ENCODE data around the gene C3orf80.
"Not testable (repeated sequence)": the region's sequence is repeated elsewhere in the genome, so short reads cannot be mapped to it uniquely, and the experiment has no call there.

The C3orf80 gene

DNA sequence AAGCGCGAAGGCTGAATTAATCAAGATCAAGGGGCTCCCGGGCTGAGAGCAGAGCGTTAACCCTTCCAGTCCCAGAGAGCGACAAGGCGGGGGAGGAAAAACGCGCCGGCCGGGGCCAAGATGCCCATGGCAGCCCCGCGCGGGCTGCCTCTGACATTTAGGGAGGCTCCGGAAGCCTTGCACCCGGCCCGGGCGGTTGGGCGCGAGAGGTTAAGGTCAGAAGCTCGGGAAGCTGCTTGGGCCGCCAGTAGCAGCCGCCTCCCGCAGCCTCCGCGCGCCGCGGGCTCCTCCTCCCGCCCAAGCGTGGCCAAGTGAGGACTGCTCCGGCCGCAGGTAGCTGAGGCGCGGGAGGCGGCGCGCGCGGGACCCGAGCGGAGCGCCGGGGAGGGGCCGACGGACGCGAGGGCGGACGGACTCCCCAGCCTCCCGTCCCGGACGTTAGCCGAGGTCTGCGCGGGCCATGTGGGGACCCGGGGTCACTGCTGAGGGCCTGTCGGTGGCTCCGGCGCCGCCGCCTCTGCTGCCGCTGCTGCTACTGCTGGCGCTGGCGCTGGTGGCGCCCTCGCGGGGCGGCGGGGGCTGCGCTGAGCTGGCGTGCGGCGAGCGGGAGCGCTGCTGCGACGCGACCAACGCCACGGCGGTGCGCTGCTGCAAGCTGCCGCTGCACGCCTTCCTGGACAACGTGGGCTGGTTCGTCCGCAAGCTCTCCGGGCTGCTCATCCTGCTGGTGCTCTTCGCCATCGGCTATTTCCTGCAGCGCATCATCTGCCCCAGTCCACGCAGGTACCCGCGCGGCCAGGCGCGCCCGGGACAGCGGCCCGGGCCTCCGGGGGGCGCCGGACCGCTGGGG lies at the start of gene C3orf80:
TSS of gene C3orf80 (plus strand) at position 247 of the 850 bp plus-strand sequence. CDS start at position 461, 214 bp downstream.
- peak; percentile 7 for DNase-seq

DNA sequence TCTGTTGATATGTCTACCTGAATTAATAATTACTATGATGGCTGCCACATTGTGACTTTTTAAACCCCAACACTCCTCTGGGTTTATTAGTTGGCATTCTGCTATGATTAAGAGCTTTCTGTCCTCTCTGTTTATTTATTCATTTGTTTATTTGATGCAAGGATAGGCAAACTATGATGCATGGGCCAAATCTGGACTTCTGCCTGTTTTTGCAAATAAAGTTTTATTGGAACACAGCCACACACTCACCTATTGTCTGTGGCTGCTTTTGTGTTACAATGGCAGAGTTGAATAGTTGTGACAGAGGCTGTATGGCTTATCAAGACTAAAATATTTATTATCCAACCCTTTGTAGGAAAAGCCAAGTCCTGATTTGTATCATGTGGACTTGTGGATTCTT lies 48.3 kb upstream of the C3orf80 start:
- no peak for DNase-seq

- not testable (repeated sequence) for DNase-seq
Observed at GRCh38 chr3:160178661-160179060, 46.6 kb upstream of the C3orf80 start.

DNA sequence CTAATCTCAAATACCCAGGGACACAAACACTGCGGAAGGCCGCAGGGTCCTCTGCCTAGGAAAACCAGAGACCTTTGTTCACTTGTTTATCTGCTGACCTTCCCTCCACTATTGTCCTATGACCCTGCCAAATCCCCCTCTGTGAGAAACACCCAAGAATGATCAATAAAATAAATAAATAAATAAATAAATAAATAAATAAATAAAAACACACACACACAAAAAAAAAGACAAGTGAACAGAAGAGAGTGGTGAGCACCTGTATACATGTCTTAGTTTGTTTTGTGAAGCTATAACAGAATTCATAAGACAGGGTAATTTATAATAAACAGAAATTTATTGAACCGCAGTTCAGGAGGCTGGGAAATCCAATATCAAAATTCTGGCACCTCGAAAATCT lies 45.8 kb upstream of the C3orf80 start:
- not testable (repeated sequence) for DNase-seq

GRCh38 chr3:160179906-160180305 lies 45.3 kb upstream of the C3orf80 start:
- no peak for DNase-seq

- no peak for DNase-seq
Observed at GRCh38 chr3:160180581-160181216, 44.5 kb upstream of the C3orf80 start.

DNA sequence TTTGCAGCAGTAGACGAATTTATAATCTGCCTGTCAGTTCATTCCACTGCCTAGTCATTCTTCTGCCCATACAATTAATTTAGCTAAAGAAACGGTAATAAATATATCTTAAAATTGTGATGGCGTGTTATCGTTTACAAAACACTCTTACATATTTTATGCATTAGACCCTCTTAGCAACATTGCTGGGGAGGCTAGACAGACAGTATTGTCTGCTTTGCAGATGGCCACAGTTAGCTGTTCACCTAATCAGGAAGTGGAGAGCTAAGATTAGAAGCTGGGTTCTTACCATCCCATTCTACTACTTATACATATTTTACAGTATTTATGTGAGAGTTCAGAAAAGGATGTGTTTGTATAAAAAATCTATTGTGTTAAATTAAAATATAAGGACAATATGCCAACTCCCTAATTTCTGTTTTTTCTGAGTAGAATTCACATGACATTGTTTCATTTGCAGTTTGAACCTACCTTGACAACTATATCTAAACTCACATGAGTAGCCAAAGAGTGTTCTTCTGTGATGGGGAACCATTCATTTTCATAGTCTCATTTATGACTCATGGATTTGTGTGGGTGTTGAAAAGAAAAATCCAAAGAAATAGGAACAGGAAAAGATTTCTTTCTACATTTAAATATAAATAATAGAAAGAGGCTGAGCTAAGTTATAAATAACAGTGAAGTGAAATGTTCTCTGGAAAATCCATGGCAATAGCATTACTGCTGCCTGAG lies 41.7 kb upstream of the C3orf80 start:
- DNase-seq: no peak

DNA sequence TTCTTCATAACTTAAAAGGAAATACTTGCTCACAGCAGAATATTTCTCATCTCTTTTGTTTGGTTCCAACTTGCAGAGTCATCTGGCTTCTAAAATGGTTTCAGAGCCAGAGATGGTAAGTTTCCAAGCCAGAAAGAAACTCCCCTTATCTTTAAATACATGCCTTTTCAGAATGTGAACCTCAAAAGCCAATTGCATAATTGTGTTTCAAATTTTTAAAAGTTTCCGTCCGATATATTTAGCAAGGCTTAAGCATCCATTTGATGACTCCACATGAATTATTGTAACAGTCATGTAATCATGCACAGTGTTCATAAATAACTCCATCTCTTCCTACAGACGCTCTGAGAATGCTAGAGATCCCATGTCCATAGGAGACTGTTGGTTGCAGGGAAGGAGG lies 40.6 kb upstream of the C3orf80 start:
- no peak for DNase-seq

DNA sequence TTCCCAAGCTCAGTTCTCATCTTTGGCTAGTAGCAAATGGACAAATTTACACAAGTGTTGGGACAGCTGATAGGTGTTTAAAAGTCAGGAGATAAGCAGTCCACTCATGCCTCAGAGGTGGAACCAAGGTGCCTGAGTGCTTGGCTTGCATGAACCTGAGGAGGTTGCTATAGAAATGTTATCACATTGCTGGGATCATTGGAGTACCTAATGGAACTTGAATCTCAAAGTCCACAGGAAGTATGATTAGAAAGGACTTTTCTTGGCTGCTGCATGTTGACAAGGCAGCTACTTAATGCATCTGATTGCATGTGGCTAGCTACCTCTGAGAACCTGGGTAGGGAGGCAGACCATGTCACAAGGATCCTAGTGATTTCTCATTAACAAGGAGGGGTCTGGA lies 39.5 kb upstream of the C3orf80 start:
- no peak for DNase-seq

- no peak for DNase-seq
Observed at GRCh38 chr3:160187288-160187687, 37.9 kb upstream of the C3orf80 start.

DNA sequence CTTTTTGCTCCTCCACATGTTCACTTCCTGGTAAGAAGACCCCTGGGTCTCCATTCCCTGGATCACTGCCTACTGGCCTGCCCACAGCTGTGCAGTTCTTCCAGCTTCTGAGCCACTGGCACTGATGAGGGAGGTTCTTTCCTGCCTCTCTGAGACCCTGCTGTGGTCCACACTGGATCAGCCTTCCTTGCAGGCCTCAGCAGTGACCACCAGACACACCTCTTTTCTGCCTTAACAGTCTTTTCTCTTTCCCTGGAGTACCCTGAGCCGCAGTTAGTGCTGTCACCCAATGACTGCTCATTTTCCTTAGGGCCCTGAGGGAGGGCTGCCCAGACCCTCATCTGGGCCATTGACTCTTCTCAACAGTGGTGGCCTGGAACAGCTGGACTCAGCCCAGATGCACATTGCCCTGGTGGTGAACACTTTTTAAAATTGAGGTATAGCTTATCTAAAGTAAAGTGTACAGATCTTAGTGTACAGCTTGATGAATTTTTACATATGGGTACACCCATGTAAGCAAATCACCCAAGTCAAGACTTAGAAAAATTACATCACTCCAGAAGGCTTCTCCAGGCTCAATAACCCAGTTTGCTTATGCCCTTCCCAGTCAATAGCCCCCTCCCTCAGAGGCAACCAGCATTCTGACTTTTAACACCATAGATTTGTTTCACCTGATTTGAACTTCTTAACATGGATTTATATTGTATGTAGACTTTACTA lies 32.8 kb upstream of the C3orf80 start:
- no peak for DNase-seq

DNA sequence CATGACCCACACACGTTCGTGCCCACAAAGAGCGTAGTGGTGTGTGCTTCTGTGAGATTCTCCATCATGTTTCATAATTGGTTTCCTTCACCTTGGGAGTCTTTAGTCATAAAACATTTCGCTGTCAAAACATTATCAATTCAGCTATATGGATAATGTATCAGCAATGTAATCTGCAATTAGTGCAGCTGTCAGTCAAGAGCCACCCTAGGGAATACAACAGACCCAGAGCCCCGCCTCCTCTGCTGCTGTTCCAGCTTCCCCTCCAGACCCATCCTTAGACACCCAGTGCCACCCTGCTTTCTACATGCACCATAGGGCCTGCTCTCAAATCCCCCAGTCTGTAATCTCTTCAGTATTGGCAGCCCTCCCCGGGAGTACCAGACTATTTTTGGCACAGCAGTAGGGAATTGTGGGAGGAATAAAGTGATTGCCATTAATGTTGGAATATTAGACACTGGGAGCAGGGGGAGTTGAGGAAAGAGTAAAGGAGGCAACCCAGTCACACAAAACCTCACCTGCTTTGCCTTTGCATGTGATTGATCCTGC lies 31.5 kb upstream of the C3orf80 start:
- DNase-seq: no peak

DNA sequence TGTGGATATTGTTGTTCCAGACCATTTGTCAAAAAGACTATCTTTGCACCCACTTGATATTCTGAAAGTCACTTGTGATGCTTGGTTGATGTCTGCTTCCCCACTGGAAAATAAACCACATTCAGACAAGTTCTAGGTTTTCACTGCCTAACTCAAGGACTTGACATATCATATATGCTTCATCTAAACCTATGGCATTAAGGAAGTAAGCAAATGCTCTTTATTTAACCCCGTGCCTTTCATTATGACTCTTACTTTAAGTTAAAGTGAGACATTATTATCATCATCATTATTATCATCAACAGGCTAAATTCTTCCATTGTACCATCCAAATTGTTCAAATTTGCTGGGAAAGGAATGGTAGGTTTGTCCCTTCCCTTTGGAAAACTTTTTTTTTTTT lies 30.8 kb upstream of the C3orf80 start:
- DNase-seq: no peak

DNA sequence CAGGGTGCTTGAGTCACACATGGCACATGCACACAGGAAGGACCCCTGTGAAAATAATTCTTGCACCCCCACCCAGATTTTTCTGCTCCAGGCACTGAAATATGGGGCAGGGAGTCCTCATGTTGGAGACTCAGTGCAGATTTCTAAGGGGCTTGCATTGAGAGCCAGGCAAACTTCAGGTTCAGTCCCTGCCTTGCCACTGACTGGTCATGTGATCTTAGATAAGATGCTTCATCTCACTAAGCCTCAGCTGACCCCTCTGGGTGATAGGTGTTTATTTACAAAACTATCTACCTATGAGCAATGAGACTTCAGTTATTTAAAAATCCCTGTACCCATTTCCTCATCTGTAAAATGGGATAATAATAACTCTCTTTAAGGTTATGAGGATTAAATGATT lies 30.1 kb upstream of the C3orf80 start:
- DNase-seq: no peak

GRCh38 chr3:160196511-160197104 lies 28.6 kb upstream of the C3orf80 start:
- no peak for DNase-seq

GRCh38 chr3:160199108-160199507 lies 26.1 kb upstream of the C3orf80 start:
- DNase-seq: no peak

DNA sequence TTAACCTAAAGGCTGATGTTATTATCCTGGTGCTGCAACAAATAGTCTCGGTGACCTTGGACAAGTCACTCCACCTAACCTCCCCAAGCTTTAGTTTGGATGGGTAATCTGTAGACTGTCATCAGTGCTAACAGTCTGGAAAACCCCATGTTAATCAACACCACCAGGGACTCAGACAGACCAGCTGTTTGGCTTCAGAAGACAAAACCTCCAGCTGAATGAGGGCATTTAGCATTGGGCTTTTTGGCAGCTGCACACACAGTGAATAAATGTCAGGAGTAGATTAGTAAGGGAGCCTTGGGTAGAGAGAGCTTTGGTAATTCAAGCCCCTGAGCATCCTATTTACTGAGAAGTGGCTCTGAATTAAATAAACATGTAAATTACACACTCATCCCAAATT lies 24.9 kb upstream of the C3orf80 start:
- no peak for DNase-seq

GRCh38 chr3:160204396-160205011 lies 20.7 kb upstream of the C3orf80 start:
- DNase-seq: not testable (repeated sequence)

DNA sequence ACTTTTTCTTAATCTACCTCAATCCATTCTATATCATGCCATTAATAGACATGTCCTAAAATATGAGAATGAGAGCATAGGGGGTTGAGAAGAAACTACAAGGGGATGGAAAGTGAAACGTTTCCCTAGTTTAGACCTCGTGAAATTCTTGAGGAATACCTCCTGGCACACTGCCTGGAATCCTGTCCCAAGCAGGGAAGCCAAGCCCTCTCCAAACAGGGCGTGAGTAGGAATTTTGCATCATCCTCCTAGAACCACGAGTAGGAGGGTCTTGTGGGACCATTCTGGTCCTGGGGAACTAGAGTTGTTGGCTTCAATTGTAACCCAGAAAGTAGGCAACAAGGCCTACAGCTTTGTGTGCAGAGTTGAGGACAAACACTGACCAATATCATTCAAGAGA lies 19.6 kb upstream of the C3orf80 start:
- DNase-seq: no peak

DNA sequence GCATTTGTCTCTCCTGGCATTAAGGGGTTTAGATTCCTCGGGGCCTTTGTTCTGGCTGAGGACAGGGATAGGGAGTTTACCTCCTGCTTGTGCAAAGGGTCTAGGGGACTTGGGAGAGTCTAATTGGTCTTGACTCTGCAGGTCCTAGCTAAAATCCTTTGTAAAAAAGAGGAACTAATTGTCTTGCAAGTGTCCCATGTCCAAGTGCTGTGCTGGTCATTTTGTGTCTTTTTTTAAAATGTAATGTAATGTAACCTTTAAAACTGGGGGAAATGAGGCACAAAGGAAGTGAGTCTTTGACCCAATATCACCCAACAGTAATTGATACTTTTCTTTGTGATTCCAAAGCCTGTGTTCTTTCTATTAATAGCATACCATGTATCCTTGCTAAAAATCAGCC lies 14.9 kb upstream of the C3orf80 start:
- DNase-seq: no peak

DNA sequence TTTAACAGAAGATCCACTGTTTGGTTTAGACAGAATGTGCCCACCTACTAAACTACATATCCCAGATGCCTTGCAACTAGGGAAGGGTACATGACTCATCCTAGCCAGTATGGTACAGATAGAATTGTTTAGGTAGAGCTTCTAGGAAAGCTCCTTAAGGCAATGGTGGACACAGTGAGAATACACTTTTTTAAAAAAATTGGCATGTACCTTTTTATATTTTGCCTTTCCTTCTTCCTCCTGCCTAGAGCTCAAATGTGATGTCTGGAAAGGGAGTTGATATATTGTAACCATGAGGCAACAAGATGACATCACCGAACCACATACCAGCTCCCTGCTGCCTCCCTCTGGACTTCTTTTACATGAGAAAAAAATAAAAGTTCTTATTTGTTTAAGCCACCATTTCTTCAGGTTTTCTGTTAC lies 14.4 kb upstream of the C3orf80 start:
- DNase-seq: no peak

DNA sequence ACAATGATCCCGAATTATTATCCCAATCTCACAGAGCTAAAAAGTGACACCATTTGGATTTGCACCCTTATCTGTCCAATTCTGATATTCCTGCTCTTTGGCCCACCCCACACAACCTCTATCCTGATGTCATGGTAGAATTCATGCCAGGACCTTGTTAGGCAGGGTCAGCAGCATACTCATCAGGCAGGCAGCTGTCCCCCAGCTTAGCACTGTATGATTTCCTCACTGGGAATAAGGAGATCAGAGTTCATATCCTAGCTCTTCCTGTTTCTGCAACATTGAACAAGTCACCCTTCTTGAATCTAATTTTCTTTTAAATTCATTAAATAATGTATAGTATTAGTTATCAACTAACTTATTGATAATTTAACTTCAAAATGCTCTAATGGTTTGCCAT lies 12.0 kb upstream of the C3orf80 start:
- no peak for DNase-seq
